Muscle of arm (tissue), 12 donors: ENCODE measurements around the gene SCLY. TPM values are rescaled to one million over a fixed set of nuclear protein-coding genes. Genes with fewer than 3 reads are reported as not detected.

Experiments used
- DNase-seq: peaks from one replicate; pipeline ENCODE4 v3.0.0-alpha.2; 2013
- polyA plus RNA-seq, 12 donors: library from polyadenylated mRNA; unstranded; fragments of 120-200 nt; gene quantifications; one replicate each; pipeline ENCODE4 v1.2.1, GENCODE V29; 2013; ENCODE audit not compliant: insufficient read length in 12 of 12

SCLY gene
- polyA plus RNA-seq, 12 donors = 7.7 to 13.9 (median 10.2) TPM; not detected in 1

- no peak for DNase-seq
These were observed 36.6 kb downstream of the SCLY start for GRCh38 chr2:238097201-238097987.

GRCh38 chr2:238097988-238098871, 37.4 kb downstream of the SCLY start:
- no peak for DNase-seq

GRCh38 chr2:238098901-238099713, 38.3 kb downstream of the SCLY start:
- no peak for DNase-seq

- no peak for DNase-seq
These were observed 38.9 kb downstream of the SCLY start for GRCh38 chr2:238099714-238100048.

- no peak for DNase-seq
These were observed 39.4 kb downstream of the SCLY start, which contains the start of gene ESPNL for GRCh38 chr2:238100049-238100820. Gene ESPNL (plus strand): TSS chr2:238100340. CDS start chr2:238100420, 80 bp downstream.

GRCh38 chr2:238100821-238101771, 40.3 kb downstream of the SCLY start:
- no peak for DNase-seq

- DNase-seq = no peak
These were observed 41.4 kb downstream of the SCLY start for GRCh38 chr2:238101891-238102841.

- no peak for DNase-seq
These were observed 42.1 kb downstream of the SCLY start for GRCh38 chr2:238102865-238103264.

GRCh38 chr2:238103465-238104225, 42.8 kb downstream of the SCLY start:
- no peak for DNase-seq

GRCh38 chr2:238104226-238104690, 43.5 kb downstream of the SCLY start:
- no peak for DNase-seq

GRCh38 chr2:238104691-238105371, 44.0 kb downstream of the SCLY start:
- DNase-seq = no peak

GRCh38 chr2:238105506-238106338, 44.9 kb downstream of the SCLY start:
- DNase-seq = no peak

GRCh38 chr2:238106339-238106697, 45.5 kb downstream of the SCLY start:
- DNase-seq = no peak

- DNase-seq = no peak
These were observed 46.1 kb downstream of the SCLY start for GRCh38 chr2:238106698-238107524.
